Measurements from ENCODE around the gene HEY2. TPM values are rescaled to one million over a fixed set of nuclear protein-coding genes. Genes with fewer than 3 reads are reported as not detected.
"Not testable (repeated sequence)": the region's sequence is repeated elsewhere in the genome, so short reads cannot be mapped to it uniquely, and the experiment has no call there.

Gene HEY2
- 22.7 and 25.8 TPM in 2 replicates for total RNA-seq
- long read RNA-seq, transcript HEY2-201 (5 exons, 2,678 nt) = major isoform, 11 of 18 reads
- long read RNA-seq, partial matches to known transcripts = 6 of 18 reads
- long read RNA-seq, other reads (novel, unspliced or antisense) = 1 of 18 reads

GRCh38 chr6:125749173-125749864, at the start of gene HEY2:
TSS of gene HEY2 (plus strand) at chr6:125749632. CDS start at chr6:125749777, 145 bp downstream.
- Mint-ChIP-seq H3K27me3 (ENCODE audit: unreplicated experiment) (no peaks in the 10 kb centered on the region), H3K4me3 (ENCODE audit: unreplicated experiment) (peak within 1 kb of the TSS; percentile 95), H3K36me3 (ENCODE audit: unreplicated experiment) (peaks cover 20% of the 10 kb centered on the region), H3K9me3 (ENCODE audit: unreplicated experiment) (no peaks in the 10 kb centered on the region), H3K4me1 (ENCODE audit: unreplicated experiment) (peaks cover 63% of the 10 kb centered on the region), H3K27ac (ENCODE audit: unreplicated experiment) (peak within 1 kb of the TSS; percentile 97)
- DNase-seq (ENCODE audit: extremely low spot score, unreplicated experiment) = peak; percentile 99
- TF ChIP-seq, protein P1, sequence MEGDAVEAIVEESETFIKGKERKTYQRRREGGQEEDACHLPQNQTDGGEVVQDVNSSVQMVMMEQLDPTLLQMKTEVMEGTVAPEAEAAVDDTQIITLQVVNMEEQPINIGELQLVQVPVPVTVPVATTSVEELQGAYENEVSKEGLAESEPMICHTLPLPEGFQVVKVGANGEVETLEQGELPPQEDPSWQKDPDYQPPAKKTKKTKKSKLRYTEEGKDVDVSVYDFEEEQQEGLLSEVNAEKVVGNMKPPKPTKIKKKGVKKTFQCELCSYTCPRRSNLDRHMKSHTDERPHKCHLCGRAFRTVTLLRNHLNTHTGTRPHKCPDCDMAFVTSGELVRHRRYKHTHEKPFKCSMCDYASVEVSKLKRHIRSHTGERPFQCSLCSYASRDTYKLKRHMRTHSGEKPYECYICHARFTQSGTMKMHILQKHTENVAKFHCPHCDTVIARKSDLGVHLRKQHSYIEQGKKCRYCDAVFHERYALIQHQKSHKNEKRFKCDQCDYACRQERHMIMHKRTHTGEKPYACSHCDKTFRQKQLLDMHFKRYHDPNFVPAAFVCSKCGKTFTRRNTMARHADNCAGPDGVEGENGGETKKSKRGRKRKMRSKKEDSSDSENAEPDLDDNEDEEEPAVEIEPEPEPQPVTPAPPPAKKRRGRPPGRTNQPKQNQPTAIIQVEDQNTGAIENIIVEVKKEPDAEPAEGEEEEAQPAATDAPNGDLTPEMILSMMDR (IDR thresholded peaks at IDR 0.05) = peak; percentile 8

GRCh38 chr6:125700581-125701353, 48.7 kb upstream of the HEY2 start:
- no peaks in the 10 kb centered on the region for H3K27me3 Mint-ChIP-seq (ENCODE audit: unreplicated experiment)
- TF ChIP-seq, protein P1 (IDR thresholded peaks at IDR 0.05) = no peak
- H3K4me1 Mint-ChIP-seq (ENCODE audit: unreplicated experiment) = peaks cover 5% of the 10 kb centered on the region
- H3K9me3 Mint-ChIP-seq (ENCODE audit: unreplicated experiment) = no peaks in the 10 kb centered on the region
- no peaks in the 10 kb centered on the region for H3K36me3 Mint-ChIP-seq (ENCODE audit: unreplicated experiment)
- no peak overlapping the region for H3K4me3 Mint-ChIP-seq (ENCODE audit: unreplicated experiment)
- no peak for DNase-seq (ENCODE audit: extremely low spot score, unreplicated experiment)
- no peak overlapping the region for H3K27ac Mint-ChIP-seq (ENCODE audit: unreplicated experiment)

- no peak overlapping the region for H3K4me3 Mint-ChIP-seq (ENCODE audit: unreplicated experiment)
Measured at GRCh38 chr6:125701354-125701668, 48.1 kb upstream of the HEY2 start.

GRCh38 chr6:125703882-125704281, 45.5 kb upstream of the HEY2 start:
- not testable (repeated sequence) for H3K27me3 Mint-ChIP-seq (ENCODE audit: unreplicated experiment); H3K36me3 Mint-ChIP-seq (ENCODE audit: unreplicated experiment); H3K9me3 Mint-ChIP-seq (ENCODE audit: unreplicated experiment); DNase-seq (ENCODE audit: extremely low spot score, unreplicated experiment); H3K27ac Mint-ChIP-seq (ENCODE audit: unreplicated experiment); H3K4me3 Mint-ChIP-seq (ENCODE audit: unreplicated experiment); H3K4me1 Mint-ChIP-seq (ENCODE audit: unreplicated experiment)

More at GRCh38 chr6:125701354-125701668, 48.1 kb upstream of the HEY2 start:
- TF ChIP-seq, protein P1 (IDR thresholded peaks at IDR 0.05) = no peak
- Mint-ChIP-seq H3K27me3 (ENCODE audit: unreplicated experiment) (no peaks in the 10 kb centered on the region), H3K4me1 (ENCODE audit: unreplicated experiment) (peaks cover 5% of the 10 kb centered on the region), H3K27ac (ENCODE audit: unreplicated experiment) (no peak overlapping the region), H3K9me3 (ENCODE audit: unreplicated experiment) (no peaks in the 10 kb centered on the region), H3K36me3 (ENCODE audit: unreplicated experiment) (no peaks in the 10 kb centered on the region)
- no peak for DNase-seq (ENCODE audit: extremely low spot score, unreplicated experiment)

GRCh38 chr6:125707615-125708243, 41.7 kb upstream of the HEY2 start:
- Mint-ChIP-seq H3K4me3 (ENCODE audit: unreplicated experiment) (no peak overlapping the region), H3K4me1 (ENCODE audit: unreplicated experiment) (no peaks in the 10 kb centered on the region), H3K27me3 (ENCODE audit: unreplicated experiment) (no peaks in the 10 kb centered on the region), H3K27ac (ENCODE audit: unreplicated experiment) (no peak overlapping the region), H3K9me3 (ENCODE audit: unreplicated experiment) (peaks cover 19% of the 10 kb centered on the region), H3K36me3 (ENCODE audit: unreplicated experiment) (peaks cover 12% of the 10 kb centered on the region)
- TF ChIP-seq, protein P1 (IDR thresholded peaks at IDR 0.05) = no peak
- DNase-seq (ENCODE audit: extremely low spot score, unreplicated experiment) = no peak

Measured in osteocyte (in vitro differentiated cells).